MCF 10A (cell line): ENCODE data around the gene SLC7A9. TPM values are rescaled to one million over a fixed set of nuclear protein-coding genes. Genes with fewer than 3 reads are reported as not detected.
"Not testable (repeated sequence)": the region's sequence is repeated elsewhere in the genome, so short reads cannot be mapped to it uniquely, and the experiment has no call there.

Experiments used
- BruUV-seq: library from RNA; stranded (reverse); fragments of 400-500 nt; replicated peaks from 2 replicates; lab custom pipeline; 2021; lab: Mats Ljungman, UMichigan
- CTCF ChIA-PET: fragments of 300-600 bp; sonication (Branson Sonifier 250); formaldehyde crosslinking; extraction: SDS; loops from one replicate; lab custom pipeline; 2021; ENCODE audit warnings: antibody characterized with exemption, inconsistent platforms; lab: Yijun Ruan, JAX
- POLR2A ChIA-PET: fragments of 300-600, 350-650 bp; sonication (Branson Sonifier 250); formaldehyde crosslinking; extraction: SDS; loops from one replicate; lab custom pipeline; 2020; ENCODE audit warnings: antibody characterized with exemption, inconsistent platforms; lab: Yijun Ruan, JAX
- DNase-seq: peaks from one replicate; pipeline ENCODE4 v3.0.0-alpha.2; 2018; ENCODE audit not compliant: unreplicated experiment
- H3K27ac Mint-ChIP-seq: one replicate; pipeline ENCODE4 v1.8.0; 2022; ENCODE audit warnings: mild to moderate bottlenecking, low read depth, mixed read lengths; ENCODE audit not compliant: unreplicated experiment
- H3K27me3 Mint-ChIP-seq: one replicate; pipeline ENCODE4 v1.8.0; 2022; ENCODE audit warnings: mixed read lengths; ENCODE audit not compliant: insufficient read depth, unreplicated experiment
- H3K36me3 Mint-ChIP-seq: one replicate; pipeline ENCODE4 v1.8.0; 2022; ENCODE audit warnings: mild to moderate bottlenecking, moderate library complexity, mixed read lengths; ENCODE audit not compliant: insufficient read depth, unreplicated experiment
- H3K4me1 Mint-ChIP-seq: one replicate; pipeline ENCODE4 v1.8.0; 2022; ENCODE audit warnings: mixed read lengths; ENCODE audit not compliant: insufficient read depth, unreplicated experiment
- H3K4me3 Mint-ChIP-seq: one replicate; pipeline ENCODE4 v1.8.0; 2022; ENCODE audit warnings: mild to moderate bottlenecking, moderate library complexity, mixed read lengths; ENCODE audit not compliant: unreplicated experiment
- H3K9me3 Mint-ChIP-seq: one replicate; pipeline ENCODE4 v1.8.0; 2022; ENCODE audit warnings: mixed read lengths; ENCODE audit not compliant: unreplicated experiment
- intact Hi-C: fragments of 100-400 bp; cut with micrococcal nuclease; formaldehyde crosslinking; loops from 2 replicates; pipeline ENCODE4 v1.14.1; 2022
- total RNA-seq: library from RNA; stranded (reverse); gene quantifications from 2 replicates; pipeline ENCODE4 v1.2.3, GENCODE V29; 2022
- TF ChIP-seq, protein P1 (sequence below): fragments of 200-600 bp; IDR thresholded peaks from one replicate; pipeline ENCODE4 v1.8.0; 2022; ENCODE audit warnings: antibody characterized with exemption, mild to moderate bottlenecking; ENCODE audit not compliant: unreplicated experiment

The SLC7A9 gene
- total RNA-seq, 1 experiment from 2014 or later = not detected

DNA sequence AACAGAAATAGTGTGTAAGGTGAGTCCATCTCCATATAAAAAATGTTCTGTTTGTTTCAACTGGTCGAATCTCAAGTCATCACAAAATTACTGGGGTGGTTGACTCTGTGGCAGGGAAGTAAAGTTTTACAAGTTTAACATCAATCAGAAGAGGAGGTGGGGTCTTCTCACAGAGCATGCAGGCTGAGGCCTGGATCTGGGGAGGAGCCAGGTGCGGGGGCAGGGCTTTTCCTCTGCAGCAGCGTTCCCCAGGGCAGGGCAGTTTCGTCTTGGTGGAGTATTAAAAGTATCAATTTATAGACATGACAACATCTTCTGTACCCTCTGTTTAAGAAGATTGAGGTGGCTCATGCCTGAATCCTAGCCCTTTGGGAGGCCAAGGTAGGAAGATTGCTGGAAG, 68.8 kb downstream of the SLC7A9 start:
- Mint-ChIP-seq H3K27me3 (no peaks in the 10 kb centered on the region), H3K27ac (no peak overlapping the region), H3K36me3 (no peaks in the 10 kb centered on the region), H3K9me3 (no peaks in the 10 kb centered on the region), H3K4me1 (no peaks in the 10 kb centered on the region), H3K4me3 (no peak overlapping the region)
- intact Hi-C loops = no loop called here
- TF ChIP-seq, protein P1, sequence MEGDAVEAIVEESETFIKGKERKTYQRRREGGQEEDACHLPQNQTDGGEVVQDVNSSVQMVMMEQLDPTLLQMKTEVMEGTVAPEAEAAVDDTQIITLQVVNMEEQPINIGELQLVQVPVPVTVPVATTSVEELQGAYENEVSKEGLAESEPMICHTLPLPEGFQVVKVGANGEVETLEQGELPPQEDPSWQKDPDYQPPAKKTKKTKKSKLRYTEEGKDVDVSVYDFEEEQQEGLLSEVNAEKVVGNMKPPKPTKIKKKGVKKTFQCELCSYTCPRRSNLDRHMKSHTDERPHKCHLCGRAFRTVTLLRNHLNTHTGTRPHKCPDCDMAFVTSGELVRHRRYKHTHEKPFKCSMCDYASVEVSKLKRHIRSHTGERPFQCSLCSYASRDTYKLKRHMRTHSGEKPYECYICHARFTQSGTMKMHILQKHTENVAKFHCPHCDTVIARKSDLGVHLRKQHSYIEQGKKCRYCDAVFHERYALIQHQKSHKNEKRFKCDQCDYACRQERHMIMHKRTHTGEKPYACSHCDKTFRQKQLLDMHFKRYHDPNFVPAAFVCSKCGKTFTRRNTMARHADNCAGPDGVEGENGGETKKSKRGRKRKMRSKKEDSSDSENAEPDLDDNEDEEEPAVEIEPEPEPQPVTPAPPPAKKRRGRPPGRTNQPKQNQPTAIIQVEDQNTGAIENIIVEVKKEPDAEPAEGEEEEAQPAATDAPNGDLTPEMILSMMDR = no peak
- POLR2A ChIA-PET = no interaction called here
- BruUV-seq = no TSS peak
- no peak for DNase-seq
- CTCF ChIA-PET = no interaction called here

GRCh38 chr19:32800191-32800590, 69.4 kb downstream of the SLC7A9 start:
- POLR2A ChIA-PET = no interaction called here
- no peak overlapping the region for H3K4me3 Mint-ChIP-seq
- BruUV-seq = no TSS peak

DNA sequence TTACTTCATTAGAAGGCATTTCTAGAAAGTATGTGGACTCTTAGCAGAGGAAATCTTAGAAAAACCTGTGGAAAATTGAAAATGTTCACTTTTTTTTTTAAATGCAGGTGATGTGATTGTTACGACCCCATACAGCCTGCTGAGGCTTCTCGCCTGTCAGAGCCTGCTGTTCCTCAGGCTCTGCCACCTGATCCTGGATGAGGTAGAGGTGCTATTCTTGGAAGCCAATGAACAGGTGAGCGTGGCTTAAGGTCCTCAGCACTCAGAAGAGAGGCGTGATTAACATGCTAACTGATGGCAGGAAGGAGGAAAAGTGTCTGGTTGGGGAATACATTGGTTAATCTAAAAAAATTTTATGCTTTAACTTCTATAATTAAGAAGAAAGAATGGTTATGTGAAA, 71.4 kb downstream of the SLC7A9 start:
- POLR2A ChIA-PET = no interaction called here
- no peaks in the 10 kb centered on the region for H3K9me3 Mint-ChIP-seq
- H3K27me3 Mint-ChIP-seq = no peaks in the 10 kb centered on the region
- CTCF ChIA-PET = no interaction called here
- no peak for DNase-seq
- H3K4me1 Mint-ChIP-seq = no peaks in the 10 kb centered on the region
- no TSS peak for BruUV-seq
- no peak overlapping the region for H3K27ac Mint-ChIP-seq
- intact Hi-C loops = no loop called here
- TF ChIP-seq, protein P1 = no peak
- no peaks in the 10 kb centered on the region for H3K36me3 Mint-ChIP-seq
- H3K4me3 Mint-ChIP-seq = no peak overlapping the region

More at GRCh38 chr19:32800191-32800590, 69.4 kb downstream of the SLC7A9 start:
- CTCF ChIA-PET = no interaction called here
- DNase-seq = no peak
- no peak overlapping the region for H3K27ac Mint-ChIP-seq
- no peaks in the 10 kb centered on the region for H3K27me3 Mint-ChIP-seq
- TF ChIP-seq, protein P1 = no peak
- intact Hi-C loops = no loop called here
- no peaks in the 10 kb centered on the region for H3K9me3 Mint-ChIP-seq
- no peaks in the 10 kb centered on the region for H3K4me1 Mint-ChIP-seq
- H3K36me3 Mint-ChIP-seq = no peaks in the 10 kb centered on the region

DNA sequence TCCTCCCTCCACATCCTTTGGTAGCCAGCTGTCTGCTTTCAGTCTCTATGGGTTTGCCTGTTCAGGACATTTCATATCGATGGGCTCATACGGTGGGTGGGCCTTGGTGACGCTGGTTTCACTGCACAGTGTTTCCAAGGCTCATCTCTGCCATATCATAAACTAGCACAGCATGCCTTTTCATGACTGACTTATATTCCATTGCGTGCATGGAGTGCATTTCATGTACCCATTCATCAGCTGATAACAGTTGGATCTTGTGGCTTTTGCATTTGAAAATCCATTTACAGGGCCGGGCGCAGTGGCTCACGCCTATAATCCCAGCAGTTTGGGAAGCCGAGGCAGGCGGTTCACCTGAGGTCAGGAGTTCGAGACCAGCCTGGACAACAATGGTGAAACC, 80.1 kb downstream of the SLC7A9 start:
- H3K27ac Mint-ChIP-seq = no peak overlapping the region
- ChIA-PET POLR2A (no interaction called here), CTCF (interaction anchor here (0.7 kb wide), 1 partner anchor 336 kb away, joined by 3 read pairs; no protein-coding TSS in a partner anchor)
- H3K9me3 Mint-ChIP-seq = no peaks in the 10 kb centered on the region
- intact Hi-C loops = no loop called here
- TF ChIP-seq, protein P1 = no peak
- DNase-seq = no peak
- no peak overlapping the region for H3K4me3 Mint-ChIP-seq
- no peaks in the 10 kb centered on the region for H3K4me1 Mint-ChIP-seq
- H3K36me3 Mint-ChIP-seq = no peaks in the 10 kb centered on the region
- no peaks in the 10 kb centered on the region for H3K27me3 Mint-ChIP-seq
- BruUV-seq = no TSS peak

DNA sequence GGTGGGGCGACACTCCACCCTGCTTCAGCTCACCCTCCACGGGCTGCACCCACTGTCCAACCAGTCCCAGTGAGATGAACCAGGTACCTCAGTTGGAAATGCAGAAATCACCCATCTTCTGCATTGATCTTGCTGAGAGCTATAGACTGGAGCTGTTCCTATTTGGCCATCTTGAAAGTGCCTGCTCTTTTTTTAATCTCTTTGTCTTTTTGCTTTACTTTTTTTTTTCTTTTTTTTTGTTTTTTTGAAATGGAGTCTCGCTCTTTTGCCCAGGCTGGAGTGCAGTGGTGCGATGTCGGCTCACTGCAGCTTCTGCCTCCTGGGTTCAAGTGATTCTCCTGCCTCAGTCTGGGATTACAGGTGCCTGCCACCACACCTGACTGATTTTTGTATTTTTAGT, 81.7 kb downstream of the SLC7A9 start:
- DNase-seq, H3K4me1 Mint-ChIP-seq, H3K36me3 Mint-ChIP-seq, CTCF ChIA-PET, H3K9me3 Mint-ChIP-seq, POLR2A ChIA-PET, H3K4me3 Mint-ChIP-seq, H3K27me3 Mint-ChIP-seq, intact Hi-C loops, BruUV-seq, H3K27ac Mint-ChIP-seq: not testable (repeated sequence)

- H3K9me3 Mint-ChIP-seq, BruUV-seq, DNase-seq, H3K27me3 Mint-ChIP-seq, H3K36me3 Mint-ChIP-seq, intact Hi-C loops, H3K27ac Mint-ChIP-seq, H3K4me1 Mint-ChIP-seq, H3K4me3 Mint-ChIP-seq, POLR2A ChIA-PET: not testable (repeated sequence)
- CTCF ChIA-PET = interaction anchor here (0.9 kb wide), 1 partner anchor 8 kb away, joined by 5 read pairs; no protein-coding TSS in a partner anchor
These were observed 82.3 kb downstream of the SLC7A9 start for GRCh38 chr19:32787161-32787813.
